C4-2B (cell line): ENCODE data around the gene RNF138.

Experiments used
- H3K27ac ChIP-seq: fragments of 450-650 bp; 2 replicates; pipeline ENCODE4 v1.5.1; 2017
- ZFX ChIP-seq: fragments of 450-650 bp; IDR thresholded peaks from 2 replicates; pipeline ENCODE4 v1.6.1; 2017
- TF ChIP-seq, protein P1 (sequence below): fragments of 450-650 bp; conservative IDR thresholded peaks from 2 replicates; pipeline ENCODE4 v1.5.1; 2017; ENCODE audit warnings: mild to moderate bottlenecking

The RNF138 gene

GRCh38 chr18:32091724-32092421, at the start of gene RNF138:
RNF138 (plus strand) TSS chr18:32091874; CDS start chr18:32092777, 903 bp downstream.
- H3K27ac ChIP-seq: peak within 1 kb of the TSS; percentile 99

DNA sequence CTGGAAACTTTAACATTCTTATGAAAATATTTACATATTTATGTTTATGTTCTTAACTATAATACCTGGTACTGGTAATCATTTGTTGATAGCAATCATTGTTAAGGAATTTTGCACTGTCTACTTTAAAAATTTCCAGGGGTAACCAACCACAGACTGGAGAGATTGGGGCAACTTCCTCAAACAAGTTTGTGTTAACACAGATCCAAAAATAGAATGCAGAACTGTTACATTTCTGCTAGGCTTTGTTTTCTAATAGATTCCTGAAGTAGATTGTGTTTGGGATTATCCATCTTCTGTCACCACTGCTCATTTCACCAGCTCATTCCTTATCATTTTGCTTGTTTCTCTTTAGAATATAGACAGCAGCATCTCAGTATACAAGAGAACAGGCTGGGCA, 49.3 kb upstream of the RNF138 start:
- TF ChIP-seq ZFX: no peak
- TF ChIP-seq, protein P1, sequence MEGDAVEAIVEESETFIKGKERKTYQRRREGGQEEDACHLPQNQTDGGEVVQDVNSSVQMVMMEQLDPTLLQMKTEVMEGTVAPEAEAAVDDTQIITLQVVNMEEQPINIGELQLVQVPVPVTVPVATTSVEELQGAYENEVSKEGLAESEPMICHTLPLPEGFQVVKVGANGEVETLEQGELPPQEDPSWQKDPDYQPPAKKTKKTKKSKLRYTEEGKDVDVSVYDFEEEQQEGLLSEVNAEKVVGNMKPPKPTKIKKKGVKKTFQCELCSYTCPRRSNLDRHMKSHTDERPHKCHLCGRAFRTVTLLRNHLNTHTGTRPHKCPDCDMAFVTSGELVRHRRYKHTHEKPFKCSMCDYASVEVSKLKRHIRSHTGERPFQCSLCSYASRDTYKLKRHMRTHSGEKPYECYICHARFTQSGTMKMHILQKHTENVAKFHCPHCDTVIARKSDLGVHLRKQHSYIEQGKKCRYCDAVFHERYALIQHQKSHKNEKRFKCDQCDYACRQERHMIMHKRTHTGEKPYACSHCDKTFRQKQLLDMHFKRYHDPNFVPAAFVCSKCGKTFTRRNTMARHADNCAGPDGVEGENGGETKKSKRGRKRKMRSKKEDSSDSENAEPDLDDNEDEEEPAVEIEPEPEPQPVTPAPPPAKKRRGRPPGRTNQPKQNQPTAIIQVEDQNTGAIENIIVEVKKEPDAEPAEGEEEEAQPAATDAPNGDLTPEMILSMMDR: no peak
- no peak overlapping the region for H3K27ac ChIP-seq

More at GRCh38 chr18:32091724-32092421, at the start of gene RNF138:
- TF ChIP-seq, protein P1: no peak
- peak; percentile 68 for TF ChIP-seq ZFX

DNA sequence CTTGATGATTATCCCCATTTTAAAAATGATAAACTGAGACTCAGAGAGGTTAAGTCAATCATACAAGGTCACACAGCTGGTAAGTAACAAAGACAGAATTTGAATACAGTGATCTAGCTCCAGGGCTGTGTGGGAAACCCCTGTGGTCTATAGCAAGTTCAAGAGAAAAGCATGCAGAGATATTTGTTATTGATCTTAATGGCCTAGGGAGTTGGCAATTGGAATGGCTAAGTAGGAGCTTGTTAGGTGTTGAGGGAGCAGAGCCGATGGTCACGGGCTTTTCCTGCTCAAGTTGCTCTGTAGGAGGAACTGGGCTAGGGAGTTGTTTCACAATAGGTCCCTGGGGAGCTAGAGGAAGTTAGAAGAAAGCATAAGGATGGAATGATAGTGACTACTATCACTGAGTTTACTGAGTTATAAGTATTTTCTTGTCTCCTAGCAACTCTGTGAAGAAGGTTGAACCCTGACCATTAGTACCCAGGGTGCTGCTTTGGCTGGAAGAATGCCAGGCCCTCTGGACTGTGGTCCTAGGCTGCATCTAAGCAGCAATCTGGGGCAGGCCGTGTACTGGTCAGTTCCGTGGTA, 43.1 kb upstream of the RNF138 start:
- H3K27ac ChIP-seq: no peak overlapping the region
- TF ChIP-seq ZFX: no peak
- TF ChIP-seq, protein P1: no peak

DNA sequence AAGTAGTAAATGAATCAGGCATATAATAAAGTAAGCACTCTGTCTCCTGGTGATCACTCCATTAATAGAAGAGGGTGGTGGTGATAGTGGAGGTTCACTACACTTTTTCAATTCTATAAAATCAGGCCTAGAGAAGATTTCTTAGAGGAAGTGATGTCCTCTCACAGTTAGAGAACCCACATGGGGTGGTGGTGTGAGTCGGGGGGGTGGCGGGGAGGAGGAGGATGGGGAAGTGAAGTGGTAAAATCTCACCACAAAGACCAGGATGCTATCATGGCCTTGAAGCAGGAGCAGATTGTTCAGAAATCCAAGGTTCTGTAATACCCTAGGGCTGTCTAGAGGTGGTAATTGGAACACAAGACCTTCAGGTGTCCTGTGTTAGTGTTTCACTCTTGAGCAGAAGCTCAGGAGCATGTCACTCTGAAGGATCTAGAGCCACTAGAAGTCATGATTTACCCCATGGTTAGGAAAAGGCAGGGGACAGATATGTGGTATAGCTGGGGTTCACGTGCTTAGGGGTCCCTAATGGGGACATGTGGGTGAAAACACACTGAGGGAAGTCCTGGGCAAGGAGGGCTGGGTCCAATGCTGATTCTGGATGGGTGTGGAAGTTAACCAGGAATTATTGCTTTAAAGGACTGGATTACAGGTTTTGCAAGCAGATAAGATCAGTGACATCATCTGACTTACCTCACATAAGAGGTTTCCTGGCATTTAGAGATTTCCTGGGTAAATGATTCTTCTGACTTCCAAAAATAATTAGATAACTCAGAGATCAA, 42.1 kb upstream of the RNF138 start:
- TF ChIP-seq, protein P1: no peak
- no peak for TF ChIP-seq ZFX
- no peak overlapping the region; the same call in 1 of the 2 replicates for H3K27ac ChIP-seq

- no peak for TF ChIP-seq ZFX
- TF ChIP-seq, protein P1: no peak
- no peak overlapping the region for H3K27ac ChIP-seq
These were observed 34.9 kb upstream of the RNF138 start for GRCh38 chr18:32056613-32057358.

DNA sequence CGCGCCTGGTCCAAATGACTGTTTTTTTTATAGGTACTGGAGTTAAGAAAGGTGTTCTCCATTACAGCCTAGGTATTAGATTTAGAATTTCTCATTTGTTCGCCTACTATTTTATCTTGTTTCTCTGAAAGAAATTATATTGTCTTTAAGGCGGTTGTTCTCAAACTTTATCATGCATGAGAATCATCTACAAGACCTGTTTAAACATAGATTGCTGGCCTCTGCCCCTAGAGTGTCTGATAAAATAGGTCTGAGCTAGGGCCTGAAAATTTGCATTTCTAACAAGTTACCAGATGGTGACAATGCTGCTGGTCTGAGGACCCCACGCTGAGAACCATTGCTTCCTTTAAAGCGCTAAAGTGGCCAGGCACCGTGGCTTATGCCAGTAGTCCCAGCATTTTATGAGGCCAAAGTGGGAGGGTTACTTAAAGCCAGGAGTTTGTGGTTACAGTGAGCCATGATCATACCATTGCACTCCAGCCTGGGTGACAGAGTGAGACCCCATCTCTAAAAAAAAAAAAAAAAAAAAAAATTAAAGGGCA, 34.0 kb upstream of the RNF138 start:
- H3K27ac ChIP-seq: no peak overlapping the region
- no peak for TF ChIP-seq ZFX
- TF ChIP-seq, protein P1: no peak
